ENCODE results near the gene RPL10. TPM values are rescaled to one million over a fixed set of nuclear protein-coding genes. Genes with fewer than 3 reads are reported as not detected.

RPL10 gene
- total RNA-seq, 1 donor from 2014 or later = 1,937 TPM

- no peak for DNase-seq (ENCODE audit: low spot score)
Measured at GRCh38 chrX:154430916-154431315, 32.7 kb downstream of the RPL10 start.

- no peak for DNase-seq (ENCODE audit: low spot score)
Measured at GRCh38 chrX:154431341-154431740, 33.2 kb downstream of the RPL10 start.

- no peak for DNase-seq (ENCODE audit: low spot score)
Measured at GRCh38 chrX:154432210-154432609, 34.0 kb downstream of the RPL10 start.

GRCh38 chrX:154433605-154434004, 35.4 kb downstream of the RPL10 start:
- no peak for DNase-seq (ENCODE audit: low spot score)

- DNase-seq (ENCODE audit: low spot score) = no peak
Measured at GRCh38 chrX:154434394-154435168, 36.4 kb downstream of the RPL10 start.

- DNase-seq (ENCODE audit: low spot score) = no peak
Measured at GRCh38 chrX:154435171-154435733, 37.1 kb downstream of the RPL10 start.

- DNase-seq (ENCODE audit: low spot score) = no peak
Measured at GRCh38 chrX:154436374-154436982, 38.3 kb downstream of the RPL10 start.

GRCh38 chrX:154436983-154437752, 39.0 kb downstream of the RPL10 start, which contains the start of gene GDI1:
TSS of gene GDI1 (plus strand) at chrX:154437154. CDS start at chrX:154437255, 101 bp downstream.
- no peak for DNase-seq (ENCODE audit: low spot score)

- DNase-seq (ENCODE audit: low spot score) = no peak
Measured at GRCh38 chrX:154437971-154438893, 40.1 kb downstream of the RPL10 start.

- no peak for DNase-seq (ENCODE audit: low spot score)
Measured at GRCh38 chrX:154439841-154440240, 41.7 kb downstream of the RPL10 start.

- DNase-seq (ENCODE audit: low spot score) = no peak
Measured at GRCh38 chrX:154440623-154441357, 42.6 kb downstream of the RPL10 start.

GRCh38 chrX:154441564-154441963, 43.4 kb downstream of the RPL10 start:
- DNase-seq (ENCODE audit: low spot score) = no peak

GRCh38 chrX:154441984-154442707, 44.0 kb downstream of the RPL10 start:
- DNase-seq (ENCODE audit: low spot score) = peak; percentile 43

GRCh38 chrX:154443479-154443910, 45.3 kb downstream of the RPL10 start:
- no peak for DNase-seq (ENCODE audit: low spot score)

- DNase-seq (ENCODE audit: low spot score) = peak; percentile 75
Measured at GRCh38 chrX:154443992-154444754, 46.0 kb downstream of the RPL10 start, which contains the start of gene FAM50A. TSS of gene FAM50A (plus strand) at chrX:154444141. CDS start at chrX:154444236, 95 bp downstream.

GRCh38 chrX:154444755-154445246, 46.6 kb downstream of the RPL10 start:
- no peak for DNase-seq (ENCODE audit: low spot score)

- no peak for DNase-seq (ENCODE audit: low spot score)
Measured at GRCh38 chrX:154445776-154446175, 47.6 kb downstream of the RPL10 start.

GRCh38 chrX:154446430-154446829, 48.3 kb downstream of the RPL10 start:
- no peak for DNase-seq (ENCODE audit: low spot score)

GRCh38 chrX:154448484-154448883, 50.3 kb downstream of the RPL10 start:
- no peak for DNase-seq (ENCODE audit: low spot score)
